T-helper 1 cell (primary cell): Measurements from ENCODE around the gene PHF8.

Experiments used
- DNase-seq, 5 donors: peaks; one replicate each; pipeline ENCODE4 v3.0.0-alpha.2; 2012 to 2020

PHF8 gene

DNA sequence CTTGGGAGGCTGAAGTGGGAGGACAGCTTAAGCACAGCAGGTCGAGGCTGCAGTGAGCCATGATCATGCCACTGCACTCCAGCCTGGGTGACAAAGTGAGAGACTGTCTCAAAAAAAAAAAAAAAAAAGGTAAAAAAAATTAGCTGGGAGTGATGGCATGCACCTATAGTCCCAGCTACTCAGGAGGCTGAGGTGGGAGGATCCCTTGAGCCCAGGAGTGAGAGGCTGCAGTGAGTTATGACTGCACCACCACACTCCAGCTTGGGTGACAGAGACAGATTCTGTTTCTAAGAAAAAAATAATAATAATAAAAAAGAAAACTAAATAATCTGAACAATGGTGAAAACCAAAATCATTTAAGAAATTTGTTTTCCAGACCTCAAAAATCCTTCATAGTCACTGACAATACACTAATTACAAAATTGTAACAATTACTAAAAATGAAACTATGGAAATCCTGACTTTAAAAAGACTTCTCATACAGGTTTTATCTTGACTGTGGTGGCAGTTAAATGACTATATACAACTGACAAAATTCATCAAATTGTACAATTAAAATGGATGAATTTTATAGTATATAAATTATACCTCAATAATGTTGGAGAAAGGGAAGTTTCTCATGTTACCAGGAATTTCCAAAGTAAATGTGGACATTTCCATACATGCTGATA, 31.3 kb downstream of the PHF8 start:
- DNase-seq = no peak

DNA sequence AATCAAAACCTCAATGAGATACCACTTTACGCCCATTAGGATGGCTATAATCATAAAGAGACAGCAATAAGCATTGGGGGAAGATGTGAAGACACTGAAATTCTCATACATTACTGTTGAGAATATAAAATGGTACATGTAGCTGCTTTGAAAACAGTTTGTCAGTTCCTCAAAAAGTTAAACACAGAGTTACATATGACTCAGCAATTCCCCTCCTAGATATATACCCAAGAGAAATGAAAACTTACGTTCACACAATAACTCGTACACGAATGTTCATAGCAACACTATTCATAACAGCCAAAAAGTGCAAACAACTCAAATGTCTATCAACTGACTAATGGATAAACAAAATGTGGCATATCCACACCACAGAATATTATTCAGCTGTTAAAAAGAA, 36.6 kb downstream of the PHF8 start:
- DNase-seq = no peak

GRCh38 chrX:53997724-53998123, 46.5 kb downstream of the PHF8 start:
- DNase-seq = no peak

GRCh38 chrX:53992589-53992988, 51.7 kb downstream of the PHF8 start:
- DNase-seq = no peak

GRCh38 chrX:53990171-53990570, 54.1 kb downstream of the PHF8 start:
- DNase-seq = no peak

DNA sequence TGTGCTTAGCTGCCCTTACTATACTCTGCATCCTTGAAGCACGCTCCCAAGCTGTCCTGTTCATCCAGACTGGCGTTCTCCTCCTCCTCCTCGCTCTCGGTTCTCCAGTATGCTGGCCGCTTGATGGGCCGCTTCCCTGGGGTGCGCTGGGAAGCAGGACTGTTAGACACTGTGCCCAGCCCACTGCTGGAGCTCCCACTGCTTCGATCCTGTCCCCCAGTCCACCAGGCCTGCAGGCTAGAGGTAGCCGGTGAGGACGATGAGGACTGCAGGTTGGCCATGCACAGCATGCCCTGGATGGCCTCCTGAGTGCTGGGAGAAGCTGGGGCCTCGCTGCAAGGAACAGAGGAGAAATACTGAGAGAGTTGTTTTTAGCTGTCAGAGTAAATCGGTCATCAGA, 59.4 kb downstream of the PHF8 start:
- no peak for DNase-seq

DNA sequence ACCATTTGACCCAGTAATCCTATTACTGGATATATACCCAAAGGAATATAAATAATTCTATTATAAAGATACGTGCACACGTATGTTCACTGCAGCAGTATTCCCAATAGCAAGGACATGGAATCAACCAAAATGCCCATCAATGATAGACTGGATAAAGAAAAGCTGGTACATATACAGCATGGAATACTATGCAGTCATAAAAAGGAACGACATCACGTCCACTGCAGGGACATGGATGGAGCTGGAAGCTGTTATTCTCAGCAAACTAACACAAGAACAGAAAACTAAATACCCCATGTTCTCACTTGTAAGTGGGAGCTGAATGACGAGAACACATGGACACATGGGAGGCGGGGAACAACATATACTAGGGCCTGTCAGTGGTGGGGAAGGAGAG, 69.7 kb downstream of the PHF8 start:
- DNase-seq = no peak

- DNase-seq = no peak
Measured at GRCh38 chrX:53969540-53969939, 74.7 kb downstream of the PHF8 start.

DNA sequence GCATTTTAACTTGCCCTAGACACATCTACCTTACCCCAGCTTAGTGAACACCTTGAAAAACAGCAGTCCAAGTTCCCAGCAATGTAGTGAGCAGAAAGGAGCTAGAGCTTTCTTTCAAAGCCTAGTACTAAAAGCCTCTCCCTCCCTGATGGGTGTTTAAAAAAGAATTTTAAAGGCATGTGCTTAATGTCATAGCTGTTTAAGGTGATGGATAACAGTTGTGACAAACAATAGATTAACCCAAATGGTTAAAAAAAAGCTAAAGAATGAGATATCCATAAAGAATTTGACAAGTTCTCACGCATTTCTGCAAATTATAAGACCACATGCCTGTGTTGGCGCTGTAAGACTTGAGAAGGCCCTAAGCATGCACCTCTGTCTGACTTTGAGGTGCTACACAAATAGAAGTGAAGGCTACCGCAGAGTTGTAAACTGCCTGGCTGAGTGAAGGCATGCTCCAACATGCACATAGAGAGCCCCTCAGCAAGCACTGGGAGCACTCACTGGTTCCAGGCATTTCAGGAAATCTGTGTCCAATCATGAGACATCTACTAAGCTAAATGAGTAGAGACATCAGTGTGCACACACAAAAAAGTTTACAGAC, 94.0 kb downstream of the PHF8 start:
- no peak for DNase-seq

DNA sequence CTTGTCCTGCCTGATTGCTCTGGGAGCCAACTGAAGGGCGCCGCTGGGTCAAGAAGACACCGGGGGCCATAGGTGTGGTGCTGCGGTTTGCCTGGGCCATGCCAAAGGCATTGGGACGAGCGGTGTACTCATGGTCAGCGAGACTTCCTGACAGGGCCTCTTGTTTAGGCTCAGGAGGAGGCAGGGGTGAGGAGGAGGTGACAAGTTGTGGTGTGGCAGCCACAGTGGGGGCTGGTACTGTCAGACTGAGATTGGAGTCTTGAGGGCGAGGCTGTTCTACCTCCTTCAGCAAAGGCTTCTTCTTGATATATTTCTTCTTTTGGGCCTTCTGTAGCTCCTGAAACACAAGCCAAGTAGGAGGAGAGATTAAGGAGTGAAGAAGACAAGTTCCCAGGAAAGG, 104.1 kb downstream of the PHF8 start:
- no peak for DNase-seq

DNA sequence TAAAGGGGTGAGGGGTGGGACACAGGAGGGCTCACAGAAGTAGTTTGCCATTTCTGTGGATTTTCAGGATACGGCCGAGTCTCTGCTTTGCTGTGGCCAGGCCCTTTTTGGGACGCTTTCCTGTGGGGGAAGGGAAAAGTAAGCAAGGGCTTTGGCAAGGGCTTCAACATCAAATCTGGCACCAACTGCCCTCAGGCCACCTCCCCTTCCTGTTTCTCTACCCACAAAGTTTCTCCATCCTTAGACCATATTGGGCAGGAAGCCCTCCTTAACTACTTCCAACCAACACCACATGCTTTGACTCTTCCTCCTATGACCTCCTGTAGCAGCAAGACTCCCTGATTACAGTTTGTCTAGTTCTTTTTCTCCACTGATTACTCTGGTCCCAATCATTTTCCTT, 105.1 kb downstream of the PHF8 start:
- DNase-seq = peak in 1 of 5 donors; percentile 15

DNA sequence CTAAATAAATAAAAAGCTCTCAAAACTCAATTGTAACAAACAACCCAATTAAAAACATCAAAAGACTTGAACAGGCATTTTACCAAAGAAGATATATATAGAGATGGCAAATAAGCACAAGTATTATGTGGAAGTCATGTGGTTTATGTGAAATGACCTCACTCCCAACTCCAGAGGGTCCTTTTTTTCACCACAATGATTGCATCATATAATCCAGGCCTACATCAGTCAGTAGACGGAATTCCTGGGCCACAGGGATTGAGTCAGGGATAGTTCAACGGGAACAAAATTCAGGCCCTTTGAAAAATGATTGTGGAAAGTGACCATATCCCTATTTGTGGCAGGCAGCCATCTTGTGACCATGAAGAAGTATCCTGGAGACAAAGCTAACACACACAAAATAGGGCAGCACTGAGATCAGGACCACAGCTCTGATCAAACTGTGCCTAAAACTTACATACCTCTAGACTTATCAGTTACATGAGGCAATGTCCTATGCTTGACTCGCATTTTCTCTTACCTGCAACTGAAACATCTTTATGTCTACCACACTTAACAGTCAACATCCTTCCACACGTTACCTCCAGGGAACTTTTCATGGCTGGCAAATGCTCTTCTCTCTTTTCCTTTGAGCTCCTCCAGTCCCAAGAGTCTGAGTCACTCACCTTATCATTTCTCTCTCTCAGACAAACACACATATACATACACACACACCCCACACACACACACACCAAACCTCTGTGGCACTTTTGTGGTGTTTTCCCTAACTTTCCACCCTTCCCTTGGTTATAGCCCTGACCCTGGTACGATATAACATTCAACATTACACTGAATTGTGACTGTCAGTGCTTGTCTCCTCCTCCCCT, 113.5 kb downstream of the PHF8 start:
- DNase-seq = no peak

GRCh38 chrX:53926030-53926429, 118.2 kb downstream of the PHF8 start:
- DNase-seq = no peak

DNA sequence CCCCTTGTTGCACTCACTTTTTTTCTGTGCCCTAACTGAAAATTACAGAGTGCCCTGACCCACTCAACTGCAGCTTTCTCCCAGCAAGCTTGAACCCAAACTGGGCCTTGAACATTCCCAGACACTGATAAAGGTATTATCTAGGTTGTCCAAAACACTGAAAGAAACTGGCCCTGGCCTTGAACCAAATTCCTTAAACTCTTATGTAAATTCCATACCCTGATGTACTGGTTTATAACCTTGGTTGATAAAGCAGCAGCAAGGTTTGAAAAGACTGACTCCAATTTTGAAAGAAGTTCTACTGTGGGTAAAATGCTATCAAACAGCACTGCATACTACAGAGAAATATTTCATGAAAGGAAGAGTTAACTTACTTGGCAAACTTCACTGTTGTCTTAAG, 125.6 kb downstream of the PHF8 start:
- no peak for DNase-seq

DNA sequence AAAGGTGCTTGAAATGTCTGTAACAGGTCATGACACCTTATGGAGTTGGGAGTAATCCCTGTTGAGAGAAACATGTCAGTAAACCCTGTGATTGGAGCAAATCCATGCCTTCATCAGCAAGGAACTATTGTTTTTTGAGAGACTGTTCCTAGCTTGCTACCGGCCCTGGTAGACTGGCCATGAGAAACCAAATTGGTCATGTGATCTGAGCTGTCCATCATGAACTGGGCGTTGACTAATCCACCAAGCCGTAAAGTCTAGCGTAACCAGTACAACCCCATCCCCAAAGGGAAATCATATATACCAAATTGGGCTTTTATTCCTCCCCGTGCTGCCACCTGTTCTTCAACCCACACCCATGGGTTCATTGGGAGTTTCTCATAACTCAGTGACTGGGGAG, 143.7 kb downstream of the PHF8 start:
- no peak for DNase-seq

- DNase-seq = no peak
Measured at GRCh38 chrX:53895270-53895669, 149.0 kb downstream of the PHF8 start.
